Measurements from ENCODE around the gene SMIM24.

The SMIM24 gene

DNA sequence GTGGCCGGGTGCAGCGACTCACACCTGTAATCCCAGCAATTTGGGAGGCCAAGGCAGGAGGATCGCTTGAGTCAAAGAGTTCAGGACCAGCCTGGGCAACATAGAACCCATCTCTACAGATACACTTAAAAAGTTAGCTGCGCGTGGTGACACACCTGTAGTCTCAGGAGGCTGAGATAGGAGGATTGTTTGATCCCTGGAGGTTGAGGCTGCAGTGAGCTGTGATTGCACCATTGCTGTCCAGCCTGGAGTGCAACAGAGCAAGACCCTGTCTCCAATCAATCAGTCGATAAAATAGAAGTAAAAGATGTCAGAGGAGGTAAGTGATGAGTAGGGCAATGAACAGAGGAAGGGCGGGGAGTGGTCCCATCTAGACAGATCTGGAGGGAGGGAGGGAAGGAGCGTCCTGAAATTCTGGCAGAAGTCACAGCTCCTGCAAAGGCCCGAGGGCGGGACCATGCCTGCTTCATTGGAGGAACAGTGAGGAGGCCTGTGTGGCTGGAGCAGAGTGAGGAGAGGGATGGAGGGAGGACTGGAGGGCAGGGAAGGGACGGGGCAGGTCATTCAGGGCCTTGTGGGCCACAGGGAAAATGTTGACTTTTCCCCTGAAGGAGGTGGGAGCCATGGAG is 9.7 kb downstream of the SMIM24 start:
- DNase-seq: no peak

DNA sequence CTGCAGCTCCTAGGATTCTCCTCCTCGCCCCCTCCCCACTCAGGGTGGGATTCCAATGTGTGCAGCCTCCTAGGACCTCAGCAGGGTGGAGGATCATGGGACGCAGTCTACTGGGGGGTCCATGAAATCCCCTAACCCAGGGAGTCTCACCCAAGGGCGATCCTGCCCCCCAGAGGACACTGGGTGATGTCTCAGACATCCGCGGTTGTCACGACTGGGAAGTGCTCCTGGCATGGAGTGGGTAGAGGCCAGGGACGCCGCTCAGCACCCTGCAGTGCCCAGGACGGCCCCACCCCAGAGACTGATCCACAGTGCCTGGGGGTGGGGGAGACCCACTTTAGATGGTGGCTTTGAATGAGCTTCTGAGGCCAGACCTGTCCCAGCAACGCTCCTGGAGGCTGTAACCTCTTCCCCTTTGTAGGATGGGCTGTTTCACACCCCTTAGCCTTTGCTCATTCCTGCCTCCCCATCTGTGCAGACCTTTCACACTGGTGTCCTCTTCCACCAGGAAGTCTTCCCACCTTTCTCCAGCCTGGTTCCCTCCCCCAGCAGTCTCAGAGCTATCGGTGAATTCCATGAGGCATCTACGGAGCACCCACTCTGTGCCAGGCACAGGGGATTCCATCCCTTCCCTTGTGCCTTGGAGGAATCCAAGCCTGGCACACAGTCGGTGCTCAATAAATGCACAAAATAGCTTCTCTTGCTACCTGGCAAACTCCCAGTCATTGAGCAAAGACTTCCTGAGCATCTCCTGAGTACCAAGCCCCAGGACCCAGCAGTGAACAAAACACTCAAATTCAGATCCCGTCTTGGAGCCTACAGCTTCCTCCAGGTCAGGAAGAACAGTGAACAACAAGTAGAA is 10.5 kb downstream of the SMIM24 start:
- no peak for DNase-seq

DNA sequence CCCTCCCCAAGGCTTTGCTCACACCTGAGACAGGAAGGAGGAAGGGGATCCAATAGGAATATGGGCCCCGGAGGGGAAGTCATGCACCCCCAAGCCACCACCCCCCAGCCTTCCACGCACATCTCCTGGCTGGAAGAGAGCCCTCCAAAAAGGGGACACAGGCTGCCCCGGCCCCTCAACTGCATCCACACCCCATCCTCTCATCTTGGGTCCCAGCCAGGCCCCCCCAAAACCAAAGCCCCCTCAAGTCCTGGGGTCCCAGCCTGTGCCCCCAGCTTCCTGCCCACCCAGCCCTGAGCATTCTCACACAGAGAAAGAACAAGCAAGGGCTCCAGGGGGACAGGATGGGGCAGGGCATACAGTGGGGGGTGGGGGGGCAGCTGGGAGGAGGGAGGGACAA is 12.1 kb downstream of the SMIM24 start:
- no peak for DNase-seq

DNA sequence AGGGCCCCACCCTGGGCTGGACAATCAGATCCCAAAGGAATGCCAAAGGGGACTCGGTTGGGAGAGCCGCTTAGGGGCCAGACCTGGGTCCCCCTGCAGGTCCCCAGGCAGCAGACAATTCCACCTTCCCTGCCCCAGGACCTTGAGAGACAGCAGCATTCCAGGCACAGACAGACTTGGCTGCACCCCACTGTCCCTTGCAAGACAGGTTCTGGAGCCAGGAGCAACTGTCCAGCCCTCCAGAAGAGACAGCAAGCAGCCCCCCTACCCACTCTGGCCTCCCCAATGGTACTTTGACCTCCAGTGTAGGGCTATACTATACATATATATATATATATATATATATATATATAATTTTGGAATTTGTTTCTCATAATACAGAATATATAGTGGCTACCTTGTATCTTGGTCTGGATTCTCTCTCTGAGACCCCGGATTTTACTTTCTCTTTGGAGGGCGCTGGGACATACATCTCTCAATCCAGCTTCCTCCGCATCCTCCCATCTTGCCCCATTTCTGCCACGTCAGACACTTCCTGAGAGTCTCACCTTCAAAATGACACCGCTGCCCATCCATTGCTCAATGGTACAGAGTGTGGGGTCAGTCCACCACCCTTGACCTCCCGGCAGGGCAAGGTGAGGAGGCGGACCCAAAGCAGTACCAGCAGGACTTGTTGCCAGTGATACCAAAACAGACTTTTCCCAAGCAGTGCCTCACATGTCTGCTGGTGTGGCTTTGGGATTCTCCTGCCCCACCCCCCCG is 12.7 kb downstream of the SMIM24 start:
- DNase-seq: no peak

DNA sequence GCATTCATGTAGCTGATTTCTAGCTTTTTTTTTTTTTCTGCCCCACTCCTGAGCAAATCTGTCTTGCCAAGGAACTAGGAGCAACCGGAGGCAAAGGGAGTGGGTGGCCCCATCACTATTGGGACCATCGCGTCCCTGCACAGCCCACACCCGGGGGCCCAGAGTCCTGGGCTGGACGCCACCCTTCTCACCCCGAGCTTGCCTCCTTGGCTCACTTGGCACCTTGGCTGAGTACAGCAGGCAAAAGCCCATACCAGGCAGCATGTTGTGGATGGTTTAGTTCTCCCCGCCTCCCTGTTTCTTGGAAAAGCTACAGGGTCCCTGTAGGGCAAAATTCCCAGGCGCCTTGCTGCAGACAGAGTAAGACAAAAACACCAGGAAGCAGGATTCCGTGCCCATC is 13.7 kb downstream of the SMIM24 start:
- no peak for DNase-seq

DNA sequence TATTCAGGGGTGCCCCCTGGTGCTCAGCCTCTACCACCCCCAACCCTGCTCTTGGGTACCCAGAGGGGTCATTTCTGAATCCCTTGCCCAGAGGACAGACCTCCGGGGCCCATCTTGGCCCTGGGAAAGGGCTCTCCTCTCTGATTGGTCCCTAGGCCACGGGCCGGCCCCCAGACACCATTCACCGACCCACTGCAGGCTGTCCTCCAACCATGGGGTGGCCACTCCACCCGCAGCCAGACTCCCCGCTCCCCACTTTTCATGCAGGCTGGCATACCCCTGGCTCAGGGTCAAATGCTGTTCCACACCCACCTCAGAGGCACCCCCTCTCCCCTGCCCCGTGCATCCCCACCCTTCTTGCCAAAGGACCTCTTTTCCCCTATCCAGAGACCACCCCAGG is 14.8 kb downstream of the SMIM24 start:
- DNase-seq: no peak

DNA sequence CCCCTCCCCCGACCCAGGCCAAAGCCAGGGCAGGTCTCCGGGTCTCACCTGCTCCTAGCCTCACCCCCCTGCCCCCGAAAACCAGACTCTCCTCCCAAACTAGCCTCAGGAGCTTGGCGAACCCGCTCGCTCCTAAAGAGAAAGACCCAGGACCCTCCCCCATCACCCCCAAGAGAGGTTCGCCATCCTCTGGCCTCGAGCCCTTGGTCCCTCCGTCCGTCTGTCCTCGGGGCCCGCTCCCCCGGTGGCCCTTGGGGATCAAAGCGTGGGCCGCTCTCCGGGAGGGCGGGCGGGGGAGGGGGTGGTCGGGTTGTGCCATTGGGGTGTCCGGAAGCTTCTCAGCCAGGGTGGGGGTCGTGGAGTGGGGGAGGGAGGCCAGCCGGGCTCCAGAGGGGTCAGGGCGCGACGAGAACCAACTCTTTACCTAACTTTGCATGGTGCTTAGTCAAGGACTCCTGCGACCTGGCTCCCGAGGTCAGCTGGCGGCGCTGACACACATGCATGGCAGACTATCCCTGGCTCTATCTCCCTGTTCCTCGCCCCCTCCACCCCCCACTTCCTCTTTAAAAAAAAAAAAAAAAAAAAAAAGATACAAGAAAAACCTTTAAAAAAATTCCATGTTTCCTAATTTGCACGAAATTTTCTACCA is 15.6 kb downstream of the SMIM24 start:
- DNase-seq: no peak

DNA sequence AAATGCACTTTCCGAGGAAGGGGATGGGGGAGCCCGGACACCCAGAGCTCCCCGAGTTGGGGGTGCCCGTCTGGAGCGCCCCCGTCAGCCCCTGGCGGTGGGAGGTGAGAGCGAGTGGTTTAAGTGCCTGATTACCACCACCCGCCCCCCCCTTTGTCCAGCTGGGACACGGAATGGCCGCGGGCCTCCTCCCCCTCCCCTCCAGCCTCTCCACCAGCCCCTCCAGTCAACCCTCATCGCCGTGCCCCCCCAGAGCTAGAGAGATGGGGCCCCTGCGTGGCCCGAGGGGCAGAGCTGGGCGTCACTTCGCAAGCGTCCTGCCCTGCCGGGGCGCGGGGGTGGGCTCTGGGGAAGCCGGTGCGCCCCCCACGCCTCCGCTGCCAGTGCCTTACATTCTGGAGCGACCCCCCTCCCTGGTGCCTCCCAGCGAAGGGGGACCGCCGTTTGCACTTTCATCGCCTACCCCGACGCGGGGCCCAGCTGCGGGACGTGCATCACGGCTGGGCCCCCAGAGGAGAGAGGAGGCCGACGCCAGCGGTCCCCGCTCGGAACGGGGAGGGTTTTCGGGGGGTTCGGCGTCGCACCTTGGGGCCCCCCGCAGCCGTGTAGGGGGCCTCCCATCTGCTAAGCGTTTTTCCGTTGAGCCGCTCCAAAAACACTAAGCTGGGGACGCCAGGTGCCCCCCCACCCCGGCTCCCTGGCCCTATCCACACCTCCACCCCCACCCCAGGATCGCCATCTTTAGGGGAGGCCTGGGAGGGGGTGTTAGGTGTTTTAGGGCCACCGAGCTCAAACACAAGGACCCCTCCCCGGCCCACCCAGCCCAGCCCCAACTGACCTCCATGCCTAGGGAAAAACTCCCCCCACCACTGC is 16.4 kb downstream of the SMIM24 start:
- DNase-seq: no peak

DNA sequence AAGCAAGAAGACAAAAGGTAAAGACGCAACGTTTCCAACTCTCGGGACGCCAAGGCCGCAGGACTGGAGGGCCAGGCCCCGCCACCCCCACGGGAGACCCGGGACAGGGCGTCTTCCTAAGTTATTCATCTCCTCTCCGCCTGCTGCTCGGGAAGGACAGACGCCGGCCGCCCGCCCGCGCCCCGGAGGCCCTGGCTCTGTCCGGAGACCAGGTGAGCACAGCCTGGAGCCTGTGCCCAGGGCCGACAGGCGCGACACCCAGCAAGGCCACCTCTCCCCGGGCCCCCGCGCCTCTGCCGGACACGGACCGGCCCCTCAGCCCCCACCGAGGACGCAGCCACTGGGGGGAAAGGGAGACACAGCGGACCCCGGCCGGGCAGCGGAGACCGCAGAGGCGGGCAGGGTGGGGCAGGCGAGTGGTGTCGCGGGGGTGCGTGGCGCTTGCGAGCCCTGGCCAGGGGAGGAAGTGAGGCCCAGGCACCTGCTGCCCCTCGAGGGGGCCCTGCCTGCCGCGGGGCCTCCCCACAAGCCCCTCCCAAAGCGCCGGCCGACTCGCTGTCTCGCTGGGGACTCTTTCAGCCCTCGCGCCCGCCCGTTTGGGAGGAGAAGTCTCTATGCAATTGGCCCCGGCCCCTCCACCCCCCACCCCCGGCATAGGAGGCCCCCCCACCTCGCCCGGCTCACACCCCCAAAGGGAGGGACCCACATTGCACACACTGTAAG is 17.2 kb downstream of the SMIM24 start:
- no peak for DNase-seq

DNA sequence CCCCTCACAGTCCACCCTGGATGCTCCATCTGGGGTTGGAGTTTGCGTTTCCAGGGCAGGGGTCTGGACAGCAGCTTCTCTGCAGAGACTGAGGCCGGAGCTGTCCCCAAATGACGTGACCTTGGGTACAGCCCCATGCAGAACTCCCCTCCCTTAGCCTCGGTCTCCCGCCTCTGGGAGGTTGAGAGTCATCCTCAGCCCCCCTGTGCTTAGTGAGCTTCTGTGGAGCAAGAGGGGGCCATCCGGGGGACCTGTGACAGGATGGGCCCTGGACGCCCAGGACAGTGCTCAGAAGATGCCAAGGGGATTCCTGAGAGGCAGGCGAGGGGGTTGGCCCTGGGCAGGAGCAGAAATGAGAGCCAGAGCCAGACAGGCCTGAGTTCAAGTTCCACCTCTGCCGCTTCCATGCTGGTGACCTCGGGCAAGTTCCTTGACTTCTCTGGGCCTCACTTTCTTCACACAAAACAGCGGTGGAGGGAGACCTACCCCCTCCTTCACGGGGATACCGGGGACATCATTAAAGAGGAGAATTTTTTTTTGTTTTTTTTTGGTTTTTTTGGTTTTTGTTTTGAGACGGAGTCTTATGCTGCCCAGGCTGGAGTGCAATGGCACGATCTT is 20.3 kb downstream of the SMIM24 start:
- DNase-seq: no peak

DNA sequence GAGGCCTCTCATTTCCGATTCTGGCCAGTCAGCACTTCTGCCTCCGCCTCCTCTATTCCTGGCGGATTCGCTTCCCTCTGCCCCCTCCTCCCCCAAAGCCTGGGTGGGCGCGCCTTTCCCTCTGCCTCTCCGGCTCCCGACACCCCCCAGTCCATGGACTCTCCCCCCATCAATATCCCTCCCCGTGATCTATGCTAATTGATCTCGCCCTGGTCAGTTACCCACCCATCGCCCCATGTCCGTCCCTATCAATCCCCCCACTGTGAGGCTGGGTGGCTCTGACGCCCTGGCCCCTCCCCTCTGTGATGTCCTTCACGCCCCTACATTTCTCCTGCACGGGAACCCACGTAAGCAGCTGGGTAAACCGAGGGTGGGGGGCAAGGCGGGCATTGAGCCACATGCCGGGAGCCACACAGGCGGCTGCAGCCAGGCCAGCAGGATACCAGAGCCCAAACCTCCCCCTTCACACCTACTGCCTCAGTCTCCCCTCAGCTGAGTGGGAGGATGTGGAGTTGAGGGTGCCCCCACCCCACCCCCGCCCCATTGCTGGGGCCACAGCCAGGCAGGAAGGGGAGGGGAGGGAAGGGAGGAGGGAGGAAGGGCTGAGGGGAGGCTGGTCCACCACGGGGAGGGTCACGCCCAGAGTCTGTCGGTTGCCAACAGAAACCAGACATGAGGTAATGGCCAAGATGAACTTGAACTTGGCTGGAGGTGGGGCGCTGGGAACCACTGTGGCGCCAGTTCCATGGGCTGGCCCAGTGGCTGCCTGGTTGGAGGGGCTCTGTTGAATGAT is 21.0 kb downstream of the SMIM24 start:
- no peak for DNase-seq

DNA sequence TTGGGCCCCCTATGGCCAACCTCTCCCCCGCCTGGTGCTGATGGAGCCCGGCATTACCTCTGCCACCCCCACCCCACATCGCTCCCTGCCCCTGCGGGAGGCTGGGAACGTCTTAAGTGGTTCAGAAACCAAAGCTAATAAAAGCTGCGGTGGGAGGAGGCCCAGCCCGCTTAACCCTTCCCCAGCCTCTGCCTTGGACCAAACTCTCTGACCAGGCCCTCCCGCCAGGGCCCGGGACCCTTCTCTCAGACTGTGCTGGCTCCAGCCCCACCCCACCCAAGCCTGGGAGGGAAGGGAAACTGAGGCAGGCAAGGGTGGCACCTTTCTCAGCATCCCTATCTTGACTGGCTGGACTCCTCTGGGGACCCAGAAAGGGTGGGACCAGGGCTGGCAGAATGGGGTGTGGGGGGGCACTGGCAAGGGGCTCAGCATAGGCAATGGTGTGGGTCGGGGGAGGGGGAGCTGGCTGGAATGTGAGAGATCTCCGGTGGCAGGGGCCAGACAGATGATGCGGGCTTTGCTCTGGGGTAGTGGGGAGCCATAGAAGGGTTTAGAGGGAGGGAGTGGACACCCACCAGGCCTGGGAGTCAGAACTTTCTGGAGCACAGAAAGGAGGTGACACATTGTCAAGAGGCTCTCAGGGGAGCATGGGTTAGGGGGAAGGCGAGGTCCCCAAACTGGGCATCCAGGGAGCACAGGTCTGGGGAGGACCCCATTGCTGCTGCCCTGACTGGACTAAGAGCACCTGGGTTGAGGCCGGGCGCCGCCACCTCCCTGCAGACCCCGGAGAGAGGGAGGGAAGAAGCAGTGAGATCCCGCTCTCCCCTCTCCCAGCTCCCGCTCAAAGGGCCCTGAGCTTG is 21.9 kb downstream of the SMIM24 start:
- DNase-seq: no peak

DNA sequence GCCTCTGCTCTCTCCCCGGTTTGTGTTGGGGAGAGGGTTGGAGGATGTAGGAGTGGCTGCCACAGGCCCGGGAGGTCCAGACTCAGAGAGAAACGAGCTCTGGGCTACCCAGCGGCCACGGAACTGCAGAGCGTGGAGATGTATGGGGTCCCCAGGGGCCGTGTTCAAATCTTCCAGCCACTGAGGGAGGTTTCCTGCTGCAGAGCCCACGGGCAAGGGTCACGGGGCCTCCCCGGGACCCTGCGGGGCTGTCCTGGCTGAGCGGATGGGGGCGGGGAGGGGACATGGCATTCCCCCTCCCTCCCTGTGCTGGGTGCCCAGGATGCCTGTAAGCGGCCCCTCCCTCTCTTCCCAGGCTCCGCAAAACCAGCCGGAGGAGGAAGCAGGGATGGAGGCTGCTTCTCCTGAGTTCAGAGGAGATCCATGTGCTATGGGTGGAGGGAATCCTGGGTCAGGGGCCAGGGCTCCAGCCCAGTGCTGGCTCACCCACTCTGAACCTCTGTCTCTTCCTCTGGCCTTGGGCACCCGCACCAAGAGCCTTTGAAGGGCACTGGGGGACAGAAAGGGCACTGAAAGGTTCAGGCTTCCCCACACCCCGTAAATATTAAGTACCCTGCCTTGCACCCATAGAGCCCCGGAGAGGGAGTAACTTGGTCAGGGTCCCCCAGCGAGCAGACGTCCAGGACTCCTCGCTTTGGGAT is 22.6 kb downstream of the SMIM24 start:
- no peak for DNase-seq

DNA sequence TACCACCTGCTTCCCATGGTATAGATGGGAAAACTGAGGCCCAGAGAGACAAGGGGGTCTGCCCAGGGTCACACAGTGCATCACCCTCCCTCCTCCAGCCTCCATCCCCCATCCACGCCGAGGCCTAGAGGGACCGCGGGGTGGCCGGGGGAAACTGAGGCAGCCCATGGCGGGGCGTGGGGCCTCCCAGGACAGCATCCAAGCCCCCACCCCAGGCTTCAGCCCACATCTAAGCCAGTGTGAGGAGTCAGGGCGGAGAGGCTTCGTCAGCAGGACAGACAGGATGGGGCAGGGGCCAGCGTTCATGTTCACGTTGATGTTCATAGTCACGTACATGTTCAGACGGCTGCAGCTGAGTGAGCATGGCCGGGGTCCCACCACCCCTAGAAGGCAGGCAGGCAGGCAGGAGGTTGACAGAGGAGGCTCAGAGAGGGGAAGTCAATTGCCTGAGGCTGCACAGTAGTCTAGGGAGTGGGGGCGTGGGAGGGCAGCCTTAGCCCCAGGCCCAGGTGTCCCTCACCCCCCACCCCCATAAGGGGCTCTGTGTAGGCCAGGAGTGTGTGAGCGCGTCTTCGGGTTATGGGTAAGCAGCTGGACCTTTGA is 23.3 kb downstream of the SMIM24 start:
- DNase-seq: no peak

DNA sequence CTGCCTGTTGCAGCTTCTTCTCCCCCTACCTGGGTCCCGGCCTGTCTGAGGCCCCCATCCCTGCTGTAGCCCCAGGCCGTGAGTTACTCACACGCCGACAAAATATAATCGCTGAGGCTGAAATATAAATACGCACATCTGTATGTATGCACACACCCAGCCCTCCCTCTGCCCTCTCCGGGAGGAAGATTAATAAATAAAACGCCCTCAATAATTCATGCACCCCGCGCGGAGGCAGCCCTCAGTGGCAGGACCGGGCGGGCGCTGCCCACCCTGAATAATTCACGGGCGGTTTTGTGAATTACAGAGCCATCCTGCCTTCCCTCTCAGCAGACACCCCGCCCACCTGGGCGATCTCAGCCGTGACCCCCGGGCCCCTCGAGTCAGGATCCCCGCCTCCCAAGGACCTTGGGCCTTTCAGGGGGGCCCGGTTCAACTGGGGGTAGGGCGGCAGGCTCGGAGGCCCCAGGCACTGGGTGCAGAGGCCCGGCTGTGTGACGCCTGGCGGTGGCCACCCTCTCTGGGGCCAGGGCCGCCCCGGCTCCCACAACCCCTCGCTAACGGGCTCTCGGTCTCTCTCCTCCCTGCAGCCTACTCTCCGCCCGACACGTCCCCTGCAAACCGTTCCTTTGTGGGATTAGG is 24.2 kb downstream of the SMIM24 start:
- no peak for DNase-seq

DNA sequence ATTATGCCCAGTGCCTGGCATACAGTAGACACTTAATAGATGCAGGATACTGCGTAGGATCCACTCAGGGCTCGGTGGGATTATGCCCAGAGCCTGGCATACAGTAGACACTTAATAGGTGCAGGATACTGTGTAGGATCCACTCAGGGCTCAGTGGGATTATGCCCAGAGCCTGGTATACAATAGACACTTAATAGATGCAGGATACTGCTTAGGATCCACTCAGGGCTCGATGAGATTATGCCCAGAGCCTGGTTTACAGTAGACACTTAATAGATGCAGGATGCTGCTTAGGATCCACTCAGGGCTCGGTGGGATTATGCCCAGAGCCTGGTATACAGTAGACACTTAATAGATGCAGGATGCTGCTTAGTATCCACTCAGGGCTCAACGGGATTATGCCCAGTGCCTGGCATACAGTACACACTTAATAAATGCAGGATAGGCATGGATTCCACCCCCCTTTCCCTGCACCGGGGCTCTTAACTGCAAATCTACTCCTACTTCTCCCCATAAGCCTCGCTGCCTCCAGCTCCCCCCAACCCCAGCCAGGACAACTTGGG is 24.9 kb downstream of the SMIM24 start:
- DNase-seq: no peak

DNA sequence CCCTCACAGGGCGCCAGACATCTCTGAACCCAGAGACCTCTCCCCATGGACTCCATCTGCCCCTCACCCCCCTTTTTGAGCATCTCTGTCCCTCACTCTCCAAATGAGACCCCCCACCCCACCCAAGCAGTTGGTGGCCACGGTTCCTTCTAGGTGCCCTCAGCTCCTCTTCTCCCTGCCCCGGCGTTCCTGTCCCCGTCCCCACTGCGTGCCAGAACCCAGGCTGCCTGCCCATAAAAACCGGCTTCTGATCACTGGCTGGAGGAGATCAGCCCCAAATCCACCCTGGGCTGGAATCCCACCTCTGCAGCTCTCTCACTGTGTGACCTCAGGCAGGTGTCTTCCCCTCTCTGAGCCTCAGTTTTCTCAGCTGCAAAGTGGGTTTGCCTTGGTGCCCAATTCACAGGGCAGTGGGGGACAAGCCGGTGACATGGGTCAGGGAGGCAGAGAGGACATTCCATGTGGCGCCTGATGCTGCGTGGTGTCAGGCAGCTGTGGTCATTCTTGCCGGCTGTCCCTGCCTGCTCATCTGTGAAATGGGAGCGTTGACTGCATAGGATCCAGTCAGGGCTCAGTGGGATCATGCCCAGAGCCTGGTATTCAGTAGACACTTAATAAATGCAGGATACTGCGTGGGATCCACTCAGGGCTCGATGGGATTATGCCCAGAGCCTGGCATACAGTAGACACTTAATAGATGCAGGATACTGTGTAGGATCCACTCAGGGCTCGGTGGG is 25.5 kb downstream of the SMIM24 start:
- no peak for DNase-seq
